Common myeloid progenitor, CD34-positive (primary cell): ENCODE data around the gene GPX3.

Source experiments
- CTCF ChIA-PET: fragments of 350-600 bp; sonication (Branson Sonifier 250); formaldehyde crosslinking; loops from one replicate; lab custom pipeline; 2021; ENCODE audit warnings: antibody characterized with exemption; lab: Charles Lee
- POLR2A ChIA-PET: fragments of 350-600 bp; sonication (Branson Sonifier 250); formaldehyde crosslinking; loops from one replicate; lab custom pipeline; 2021; ENCODE audit warnings: antibody characterized with exemption; lab: Charles Lee
- DNase-seq, 3 donors: peaks; one replicate each; pipeline versions ENCODE4 v3.0.0 to v3.0.0-alpha.2; 2013
- H3K27ac ChIP-seq, 2 experiments: 1 replicate in 1 of 2; 2 replicates in 1 of 2; pipeline ENCODE4 v1.7.0; 2013; ENCODE audit warnings: inconsistent platforms in 2 of 2, low read length in 2 of 2, mild to moderate bottlenecking in 2 of 2, low read depth in 1 of 2, moderate library complexity in 1 of 2; ENCODE audit not compliant: severe bottlenecking in 2 of 2, insufficient read depth in 1 of 2, poor library complexity in 1 of 2
- H3K27me3 ChIP-seq, 5 experiments: replicated peaks in 2 of 5; 1 replicate in 3 of 5; 2 replicates in 2 of 5; pipeline versions ENCODE4 v1.6.1 to v1.7.0; 2013; ENCODE audit warnings: low read length in 4 of 5, mild to moderate bottlenecking in 2 of 5, moderate library complexity in 2 of 5, inconsistent platforms in 1 of 5; ENCODE audit not compliant: insufficient read depth in 5 of 5, control insufficient read depth in 4 of 5
- H3K36me3 ChIP-seq, 4 experiments: 1 replicate in 2 of 4; 2 replicates in 2 of 4; pipeline versions ENCODE4 v1.6.1 to v1.7.0; 2013; ENCODE audit warnings: low read length in 3 of 4, control low read depth in 1 of 4, mild to moderate bottlenecking in 1 of 4; ENCODE audit not compliant: control insufficient read depth in 4 of 4, insufficient read depth in 4 of 4
- H3K4me1 ChIP-seq, 4 experiments: 1 replicate in 3 of 4; 2 replicates in 1 of 4; pipeline versions ENCODE4 v1.6.1 to v1.7.1; 2013; ENCODE audit warnings: low read length in 3 of 4, mild to moderate bottlenecking in 3 of 4, control low read depth in 1 of 4, inconsistent platforms in 1 of 4, moderate library complexity in 1 of 4; ENCODE audit not compliant: control insufficient read depth in 4 of 4, insufficient read depth in 4 of 4; ENCODE audit errors: control extremely low read depth in 1 of 4
- H3K4me3 ChIP-seq, 7 experiments: 1 replicate in 4 of 7; 2 replicates in 3 of 7; pipeline versions ENCODE4 v1.5.1 to v1.7.0; 2013; ENCODE audit warnings: mild to moderate bottlenecking in 7 of 7, low read length in 6 of 7, moderate library complexity in 6 of 7, inconsistent platforms in 2 of 7, low read depth in 2 of 7, control low read depth in 1 of 7; ENCODE audit not compliant: insufficient read depth in 4 of 7, control insufficient read depth in 1 of 7; ENCODE audit errors: extremely low read depth in 1 of 7
- H3K9me3 ChIP-seq, 5 experiments: 1 replicate in 4 of 5; 2 replicates in 1 of 5; pipeline versions ENCODE4 v1.6.1 to v1.7.1; 2013; ENCODE audit warnings: low read length in 4 of 5, mild to moderate bottlenecking in 2 of 5, inconsistent platforms in 1 of 5, low read depth in 1 of 5, moderate library complexity in 1 of 5; ENCODE audit not compliant: control insufficient read depth in 4 of 5, insufficient read depth in 2 of 5; ENCODE audit errors: control extremely low read depth in 1 of 5
- WGBS: methylation state at CpG from one replicate; pipeline ENCODE4 v1.1.5; 2013; ENCODE audit not compliant: insufficient coverage; 5-methylcytosine and 5-hydroxymethylcytosine counted together

GPX3 gene

DNA sequence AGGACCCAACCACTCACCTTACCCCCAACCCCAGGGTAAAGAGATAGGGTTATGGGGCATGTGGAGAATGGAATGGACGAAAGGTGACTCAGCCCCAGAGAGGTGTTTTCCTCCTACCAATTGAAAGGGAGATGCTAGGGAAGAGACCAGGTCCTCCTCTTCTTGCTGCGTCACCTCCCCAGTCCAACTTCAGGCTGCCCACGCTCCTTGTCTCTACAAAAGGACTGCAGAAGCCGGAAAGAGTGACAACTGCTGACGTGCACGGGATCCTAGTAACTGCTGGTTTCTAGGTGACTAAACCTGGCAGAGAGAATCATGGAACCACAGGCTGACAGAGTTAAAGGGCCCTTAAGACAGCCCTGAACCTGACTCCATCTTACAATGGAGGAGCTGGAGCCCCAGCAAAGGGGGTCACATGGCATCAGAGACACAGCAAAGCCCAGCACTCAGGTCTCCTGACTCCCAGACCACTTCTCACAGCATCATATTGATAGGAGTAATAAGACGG is 2.2 kb downstream of the GPX3 start:
- Histone ChIP-seq H3K4me1 (peaks cover 0 to 20% (median 12%) of the 10 kb centered on the region in 4 experiments), H3K4me3 (no peak overlapping the region), H3K27ac (peak overlapping the region in 1 of 2 experiments; percentile 21), H3K9me3 (no peaks in the 10 kb centered on the region), H3K27me3 (peaks cover 0 to 2% (median 0%) of the 10 kb centered on the region in 5 experiments), H3K36me3 (peaks cover 0 to 22% (median 12%) of the 10 kb centered on the region in 4 experiments)
- 97% methylated on average over 5 of the region's 7 CpGs for WGBS
- ChIA-PET CTCF (interaction anchor here (0.8 to 1.8 kb wide), 3 partner anchors 25 to 93 kb away, joined by 3 to 10 read pairs (median 3); no protein-coding TSS in a partner anchor), POLR2A (no interaction called here)
- no peak for DNase-seq

DNA sequence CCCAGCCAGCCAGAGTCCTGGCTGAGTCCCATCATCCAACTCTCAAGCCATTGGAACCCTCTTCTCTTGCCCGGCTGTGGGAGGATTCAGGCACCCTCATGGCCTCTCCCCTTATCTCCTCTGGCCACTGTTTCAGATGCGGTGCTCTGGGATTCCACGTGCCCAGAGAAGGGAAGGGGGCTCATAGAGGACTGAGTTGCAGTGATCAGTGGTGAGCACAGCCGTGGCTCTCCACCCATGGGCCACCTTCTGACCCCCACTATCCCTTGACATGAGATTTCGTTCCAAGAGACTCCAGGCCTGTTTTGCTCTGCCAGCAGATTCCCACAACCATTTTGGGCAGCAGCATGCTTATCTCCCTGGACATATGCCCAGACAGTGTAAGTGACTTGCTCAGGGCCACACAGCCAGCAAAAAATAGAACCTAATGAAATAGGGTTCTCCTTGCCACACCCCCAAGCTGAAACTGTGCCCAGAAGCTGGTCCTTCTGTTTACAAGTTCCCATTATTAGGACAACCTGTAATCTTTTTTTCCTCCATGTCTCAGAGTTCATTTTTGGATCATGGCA is 2.7 kb downstream of the GPX3 start:
- no peak for DNase-seq
- peaks cover 0 to 2% (median 0%) of the 10 kb centered on the region in 5 experiments for H3K27me3 ChIP-seq
- H3K27ac ChIP-seq, result peak overlapping the region in 1 of 2 experiments; percentile 21
- WGBS, result 100% methylated on average over 3 of the region's 5 CpGs
- peaks cover 2 to 27% (median 17%) of the 10 kb centered on the region in 4 experiments for H3K36me3 ChIP-seq
- POLR2A ChIA-PET, result no interaction called here
- CTCF ChIA-PET, result interaction anchor here (1.0 kb wide), 1 partner anchor 92 kb away, joined by 3 read pairs; no protein-coding TSS in a partner anchor
- no peak overlapping the region for H3K4me3 ChIP-seq
- peaks cover 0 to 20% (median 12%) of the 10 kb centered on the region in 4 experiments for H3K4me1 ChIP-seq
- no peaks in the 10 kb centered on the region for H3K9me3 ChIP-seq

DNA sequence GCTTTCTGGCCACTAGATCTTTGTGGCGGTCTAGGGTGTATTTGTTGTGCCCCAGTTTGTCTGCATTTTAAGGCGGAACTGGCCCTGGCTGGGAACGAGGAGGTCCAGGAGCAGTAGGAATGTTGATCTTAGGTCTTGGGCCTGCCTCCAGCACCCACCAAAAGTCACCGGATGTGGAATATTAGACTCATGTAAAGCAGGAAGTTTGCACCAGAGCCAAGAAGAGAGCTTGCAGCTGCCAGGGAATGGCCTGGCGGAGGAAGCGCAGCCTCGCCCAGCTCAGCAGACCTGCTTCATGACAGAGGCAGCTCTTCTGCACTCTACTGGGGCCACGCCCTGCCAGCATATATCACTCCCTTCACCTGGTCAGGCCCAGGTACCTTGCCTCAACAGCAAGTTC is 3.3 kb downstream of the GPX3 start:
- peaks cover 5 to 33% (median 21%) of the 10 kb centered on the region in 4 experiments for H3K36me3 ChIP-seq
- ChIA-PET POLR2A (no interaction called here), CTCF (interaction anchor here (1.0 kb wide), 1 partner anchor 92 kb away, joined by 3 read pairs; no protein-coding TSS in a partner anchor)
- DNase-seq, result peak in 1 of 3 donors; percentile 10
- H3K27ac ChIP-seq, result no peak overlapping the region
- H3K4me3 ChIP-seq, result no peak overlapping the region
- H3K4me1 ChIP-seq, result peaks cover 0 to 20% (median 12%) of the 10 kb centered on the region in 4 experiments
- 83% methylated on average over 6 of the region's 8 CpGs for WGBS
- H3K27me3 ChIP-seq, result peaks cover 0 to 2% (median 0%) of the 10 kb centered on the region in 5 experiments
- H3K9me3 ChIP-seq, result no peaks in the 10 kb centered on the region

DNA sequence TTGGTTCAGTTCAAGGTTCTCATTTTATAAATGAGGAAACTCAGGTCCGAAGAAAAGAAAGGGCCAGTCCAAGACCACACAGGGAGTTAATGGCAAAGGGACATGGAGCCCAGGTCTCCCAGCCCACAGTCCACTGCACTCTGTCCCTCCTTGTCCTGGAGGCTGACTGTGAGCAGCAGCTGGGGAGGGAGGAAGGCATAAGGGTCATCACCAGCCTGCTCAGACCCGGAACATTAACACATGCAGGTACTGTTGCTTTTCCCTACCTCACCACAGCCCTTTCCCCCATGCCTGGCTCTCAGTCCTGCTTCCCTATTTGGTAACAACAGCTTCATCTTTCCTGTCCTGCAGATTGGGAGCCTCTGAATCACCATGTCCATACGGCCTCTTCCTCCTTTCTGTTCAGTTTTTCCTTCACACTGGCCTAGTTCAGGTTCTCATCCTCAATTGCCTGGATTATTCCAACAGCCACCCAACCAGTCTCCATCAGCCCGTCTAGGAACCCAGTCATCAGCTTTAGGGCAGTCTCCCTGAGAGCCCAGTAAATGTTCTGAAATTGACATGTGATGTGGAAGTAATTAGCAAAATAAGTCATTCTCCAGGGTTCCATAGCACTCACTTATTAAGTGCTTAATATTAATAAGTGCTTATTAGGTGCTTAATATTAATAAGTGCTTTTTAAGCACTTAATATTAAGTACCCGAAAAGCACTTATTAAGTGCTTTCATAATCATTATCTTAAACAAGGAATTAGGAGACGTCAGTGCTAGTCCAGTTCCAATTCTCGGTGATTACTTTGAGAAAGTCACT is 4.3 kb downstream of the GPX3 start:
- 100% methylated on average over 4 of the region's 7 CpGs for WGBS
- Histone ChIP-seq H3K27me3 (peaks cover 0 to 2% (median 0%) of the 10 kb centered on the region in 5 experiments), H3K4me1 (peaks cover 0 to 18% (median 12%) of the 10 kb centered on the region in 4 experiments), H3K4me3 (no peak overlapping the region), H3K36me3 (peaks cover 5 to 42% (median 28%) of the 10 kb centered on the region in 4 experiments), H3K9me3 (no peaks in the 10 kb centered on the region), H3K27ac (no peak overlapping the region)
- ChIA-PET POLR2A (no interaction called here), CTCF (no interaction called here)
- no peak for DNase-seq

DNA sequence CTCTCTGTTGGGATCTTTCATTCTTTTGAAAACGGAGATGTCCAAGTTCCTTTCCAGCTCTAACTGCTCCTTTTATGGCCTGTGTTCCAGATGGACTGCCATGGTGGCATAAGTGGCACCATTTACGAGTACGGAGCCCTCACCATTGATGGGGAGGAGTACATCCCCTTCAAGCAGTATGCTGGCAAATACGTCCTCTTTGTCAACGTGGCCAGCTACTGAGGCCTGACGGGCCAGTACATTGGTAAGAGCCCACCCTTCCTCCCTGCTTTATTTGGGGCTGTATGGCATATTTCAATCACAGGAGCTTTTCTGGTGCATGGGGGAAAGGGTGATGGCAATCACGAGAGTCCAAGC is 4.8 kb downstream of the GPX3 start:
- Histone ChIP-seq H3K36me3 (peaks cover 5 to 47% (median 34%) of the 10 kb centered on the region in 4 experiments), H3K4me1 (peaks cover 0 to 16% (median 9%) of the 10 kb centered on the region in 4 experiments), H3K27me3 (peaks cover 0 to 2% (median 0%) of the 10 kb centered on the region in 5 experiments), H3K4me3 (no peak overlapping the region), H3K9me3 (no peaks in the 10 kb centered on the region), H3K27ac (no peak overlapping the region)
- 98% methylated on average over 7 of the region's 7 CpGs for WGBS
- POLR2A ChIA-PET, result no interaction called here
- CTCF ChIA-PET, result no interaction called here
- no peak for DNase-seq

DNA sequence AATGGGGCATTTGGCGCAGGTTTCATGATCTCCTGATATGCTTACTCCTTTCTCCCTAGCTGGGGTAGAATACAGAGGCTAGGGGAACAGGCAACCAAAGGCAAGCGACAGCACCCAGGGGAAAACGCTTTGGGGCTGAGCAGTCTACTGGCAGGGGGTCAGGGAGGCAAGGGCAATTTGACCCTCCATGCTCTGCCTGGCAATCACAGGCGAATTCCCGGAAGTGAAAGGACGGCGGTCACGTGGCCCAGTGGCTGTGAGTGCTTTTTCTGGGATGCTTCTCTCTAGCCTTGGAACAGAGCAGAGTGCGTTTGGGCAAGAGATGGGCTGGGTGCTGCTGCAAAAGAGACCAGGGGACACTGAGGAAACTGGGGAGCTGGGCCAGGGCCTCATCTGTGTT is 5.7 kb downstream of the GPX3 start:
- Histone ChIP-seq H3K9me3 (no peaks in the 10 kb centered on the region), H3K27me3 (no peaks in the 10 kb centered on the region), H3K27ac (no peak overlapping the region), H3K4me3 (no peak overlapping the region), H3K36me3 (peaks cover 7 to 56% (median 40%) of the 10 kb centered on the region in 4 experiments), H3K4me1 (peaks cover 0 to 7% (median under 1%) of the 10 kb centered on the region in 4 experiments)
- DNase-seq, result no peak
- 97% methylated on average over 8 of the region's 9 CpGs for WGBS
- POLR2A ChIA-PET, result no interaction called here
- CTCF ChIA-PET, result no interaction called here
